Brain microvascular endothelial cell (primary cell): ENCODE data around the gene PCDHA9.

Experiments used
- DNase-seq: peaks from one replicate; pipeline ENCODE4 v3.0.0-alpha.2; 2020
- H3K27ac ChIP-seq: fragments of 250-450 bp; sonication (Bioruptor Pico); 2 replicates; pipeline ENCODE4 v1.5.1; 2020; ENCODE audit warnings: mild to moderate bottlenecking, moderate library complexity
- H3K27me3 ChIP-seq: fragments of 250-450 bp; sonication (Bioruptor Pico); replicated peaks from 2 replicates; pipeline ENCODE4 v1.5.1; 2020; ENCODE audit warnings: mild to moderate bottlenecking
- H3K36me3 ChIP-seq: fragments of 250-450 bp; sonication (Bioruptor Pico); replicated peaks from 2 replicates; pipeline ENCODE4 v1.5.1; 2020; ENCODE audit warnings: mild to moderate bottlenecking
- H3K4me3 ChIP-seq: 2 replicates; pipeline ENCODE4 v1.5.1; 2011; ENCODE audit warnings: low read depth, mild to moderate bottlenecking, control low read depth, low read length, moderate library complexity
- CTCF ChIP-seq: IDR thresholded peaks from 2 replicates; pipeline ENCODE4 v1.5.1; 2011; ENCODE audit warnings: low read depth, mild to moderate bottlenecking, moderate library complexity, low read length, control low read depth, inconsistent platforms; ENCODE audit errors: missing control alignments
- in situ Hi-C: cut with HindIII; loops from 2 replicates; pipeline ENCODE4 v1.10.0; 2017; ENCODE audit warnings: low sequenced_read_pairs, low pct_ligation_motif_present

The PCDHA9 gene

GRCh38 chr5:140857177-140857986 lies 9.2 kb downstream of the PCDHA9 start:
- TF ChIP-seq CTCF, result no peak
- H3K27ac ChIP-seq, result no peak overlapping the region
- in situ Hi-C loops, result no loop called here
- H3K4me3 ChIP-seq, result no peak overlapping the region
- no peaks in the 10 kb centered on the region for H3K36me3 ChIP-seq
- no peak for DNase-seq
- H3K27me3 ChIP-seq, result no peaks in the 10 kb centered on the region

- no peak for DNase-seq
- no peak overlapping the region for H3K27ac ChIP-seq
- no peaks in the 10 kb centered on the region for H3K36me3 ChIP-seq
- in situ Hi-C loops, result no loop called here
- TF ChIP-seq CTCF, result no peak
- no peak overlapping the region for H3K4me3 ChIP-seq
- no peaks in the 10 kb centered on the region for H3K27me3 ChIP-seq
Observed at GRCh38 chr5:140857987-140858240, 9.7 kb downstream of the PCDHA9 start.

GRCh38 chr5:140862441-140863295 lies 14.5 kb downstream of the PCDHA9 start:
- no peak overlapping the region for H3K4me3 ChIP-seq
- no peak overlapping the region for H3K27ac ChIP-seq
- DNase-seq, result no peak
- no peaks in the 10 kb centered on the region for H3K36me3 ChIP-seq
- no peaks in the 10 kb centered on the region for H3K27me3 ChIP-seq
- in situ Hi-C loops, result no loop called here
- no peak for TF ChIP-seq CTCF

- no peak for DNase-seq
- Histone ChIP-seq H3K36me3 (no peaks in the 10 kb centered on the region), H3K4me3 (no peak within 1 kb of the TSS), H3K27ac (no peak within 1 kb of the TSS), H3K27me3 (no peaks in the 10 kb centered on the region)
- TF ChIP-seq CTCF, result peak; percentile 17
- in situ Hi-C loops, result no loop called here
Observed at GRCh38 chr5:140868721-140869554, 20.8 kb downstream of the PCDHA9 start, which contains the start of gene PCDHA11. Gene PCDHA11, plus strand, starts transcription at chr5:140868957. Its CDS starts 147 bp downstream, at chr5:140869104.

GRCh38 chr5:140869555-140869886 lies 21.3 kb downstream of the PCDHA9 start:
- DNase-seq, result no peak
- Histone ChIP-seq H3K27ac (no peak overlapping the region), H3K4me3 (no peak overlapping the region), H3K36me3 (no peaks in the 10 kb centered on the region), H3K27me3 (no peaks in the 10 kb centered on the region)
- in situ Hi-C loops, result no loop called here
- TF ChIP-seq CTCF, result no peak
